Epithelial cell of esophagus (primary cell): ENCODE measurements around the gene FAM3D.

ENCODE experiments used
- DNase-seq: peaks from one replicate; pipeline ENCODE4 v3.0.0; 2010; ENCODE audit warnings: low read depth
- H3K4me3 ChIP-seq: 2 replicates; pipeline ENCODE4 v1.5.1; 2011; ENCODE audit warnings: mild to moderate bottlenecking, low read length, control low read depth
- CTCF ChIP-seq: IDR thresholded peaks from 2 replicates; pipeline ENCODE4 v1.5.1; 2011; ENCODE audit warnings: low read depth, mild to moderate bottlenecking, low read length, control low read depth, inconsistent platforms; ENCODE audit not compliant: insufficient read depth; ENCODE audit errors: missing control alignments

The FAM3D gene

DNA sequence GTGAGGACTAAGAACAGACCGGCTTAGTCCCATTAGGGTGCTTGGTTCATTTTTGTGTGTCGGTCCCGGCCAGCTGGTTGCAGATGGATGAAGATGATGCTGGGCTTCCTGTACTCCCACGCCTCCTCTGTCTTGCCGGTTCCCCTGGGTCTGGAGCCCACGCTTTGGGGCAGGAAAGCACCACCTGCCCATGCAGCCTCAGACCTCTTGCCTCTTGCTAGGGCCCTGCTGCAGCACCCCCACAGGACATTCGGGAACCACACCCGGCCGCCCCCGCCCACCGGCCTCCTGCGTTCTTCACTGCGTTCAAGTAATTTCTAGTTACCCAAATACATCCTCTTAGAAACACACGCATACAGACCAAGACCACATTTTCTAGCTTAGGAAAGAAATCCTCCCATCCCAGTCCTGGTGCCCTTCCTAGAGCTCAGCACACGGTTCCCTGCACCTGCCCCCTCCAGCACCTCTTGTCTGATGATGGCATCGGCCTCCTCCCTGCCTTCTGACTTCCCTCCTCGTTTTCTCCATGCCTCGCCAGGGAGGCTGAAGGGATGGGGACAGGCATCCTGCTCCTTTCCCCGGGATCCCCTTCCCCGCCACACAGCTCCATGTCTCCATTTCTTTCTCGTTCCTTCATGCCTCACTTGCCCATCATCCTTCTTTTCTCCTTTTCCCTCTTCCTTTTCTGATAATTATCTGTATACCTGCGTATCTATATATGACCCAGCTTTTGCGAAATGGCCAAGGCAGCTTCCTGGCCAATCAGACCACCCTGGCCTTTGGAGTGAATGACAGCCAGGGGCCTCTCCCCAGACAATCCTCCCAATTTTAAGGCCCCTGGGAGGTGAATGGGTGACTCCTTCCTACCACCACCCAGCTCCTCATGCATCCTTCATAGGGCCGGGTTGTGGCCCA is 30.9 kb downstream of the FAM3D start:
- no peak for DNase-seq
- no peak for TF ChIP-seq CTCF
- H3K4me3 ChIP-seq: no peak overlapping the region

- TF ChIP-seq CTCF: no peak
- no peak overlapping the region for H3K4me3 ChIP-seq
- no peak for DNase-seq
Measured at GRCh38 chr3:58633157-58633865, 33.3 kb downstream of the FAM3D start.

GRCh38 chr3:58631742-58632141 is 34.8 kb downstream of the FAM3D start:
- no peak for TF ChIP-seq CTCF
- DNase-seq: no peak
- H3K4me3 ChIP-seq: no peak overlapping the region

DNA sequence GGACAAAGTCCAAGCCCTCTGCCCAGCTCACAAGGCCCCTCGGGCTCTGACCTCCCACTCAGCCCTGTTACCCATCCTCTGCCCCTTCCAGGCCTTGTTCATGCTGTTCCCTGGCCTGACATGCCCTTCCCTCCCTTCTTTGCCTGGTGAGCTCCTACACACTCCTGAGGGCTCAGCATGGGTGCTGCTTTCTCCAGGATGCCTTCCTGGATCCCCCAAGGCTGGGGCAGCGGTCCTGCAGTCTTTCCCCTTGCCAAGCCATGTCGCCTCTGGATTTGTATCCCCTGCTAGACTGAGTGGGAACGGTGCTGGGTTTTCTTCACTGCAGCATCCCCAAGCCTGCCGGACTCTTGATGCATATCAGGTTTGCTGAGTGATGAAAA is 35.9 kb downstream of the FAM3D start:
- no peak overlapping the region for H3K4me3 ChIP-seq
- DNase-seq: no peak
- TF ChIP-seq CTCF: no peak

- TF ChIP-seq CTCF: peak; percentile 87
- no peak overlapping the region for H3K4me3 ChIP-seq
- DNase-seq: peak; percentile 58
Measured at GRCh38 chr3:58630076-58630709, 36.4 kb downstream of the FAM3D start.

GRCh38 chr3:58629629-58630028 is 36.9 kb downstream of the FAM3D start:
- no peak for TF ChIP-seq CTCF
- no peak for DNase-seq
- no peak overlapping the region for H3K4me3 ChIP-seq
